Kidney (tissue), 14 donors: ENCODE measurements around the gene ADAM17. TPM values are rescaled to one million over a fixed set of nuclear protein-coding genes. Genes with fewer than 3 reads are reported as not detected.

Source experiments
- DNase-seq, 5 donors: peaks; one replicate each; pipeline ENCODE4 v3.0.0-alpha.2; 2013 to 2020
- FAIRE-seq: peaks from 2 replicates; lab custom pipeline; 2012; peaks lifted over from hg19 to GRCh38; lab: Jason Lieb, UNC
- H3K27ac ChIP-seq, 2 donors: one replicate each; pipeline ENCODE4 v1.7.0; 2013; ENCODE audit warnings: low read depth in 2 of 2, low read length in 2 of 2, inconsistent platforms in 1 of 2
- H3K27me3 ChIP-seq: one replicate; pipeline ENCODE4 v1.7.1; 2013; ENCODE audit warnings: low read length, inconsistent platforms; ENCODE audit not compliant: control insufficient read depth, insufficient read depth
- H3K36me3 ChIP-seq, 3 donors: one replicate each; pipeline versions ENCODE4 v1.7.0 to v1.7.1; 2013; ENCODE audit warnings: low read length in 3 of 3, control low read depth in 1 of 3, inconsistent platforms in 1 of 3; ENCODE audit not compliant: insufficient read depth in 3 of 3, control insufficient read depth in 2 of 3
- H3K4me1 ChIP-seq, 3 donors: one replicate each; pipeline versions ENCODE4 v1.7.0 to v1.7.1; 2013; ENCODE audit warnings: low read length in 3 of 3, inconsistent platforms in 1 of 3, low read depth in 1 of 3; ENCODE audit not compliant: control insufficient read depth in 2 of 3, insufficient read depth in 2 of 3
- H3K4me3 ChIP-seq, 3 donors: one replicate each; pipeline versions ENCODE4 v1.7.0 to v1.8.1; 2013; ENCODE audit warnings: low read length in 3 of 3, control low read depth in 1 of 3, inconsistent platforms in 1 of 3
- H3K9ac ChIP-seq, 3 donors: one replicate each; pipeline versions ENCODE4 v1.7.0 to v1.7.1; 2013; ENCODE audit warnings: low read length in 3 of 3, control low read depth in 1 of 3, inconsistent platforms in 1 of 3
- H3K9me3 ChIP-seq, 3 donors: one replicate each; pipeline versions ENCODE4 v1.7.0 to v1.7.1; 2013; ENCODE audit warnings: low read length in 3 of 3, control low read depth in 1 of 3, inconsistent platforms in 1 of 3; ENCODE audit not compliant: control insufficient read depth in 2 of 3, insufficient read depth in 1 of 3
- intact Hi-C: fragments of 100-400 bp; cut with DNase I; formaldehyde crosslinking; loops from one replicate; pipeline ENCODE4 v1.11.1; 2022
- polyA plus RNA-seq: library from polyadenylated mRNA; stranded (reverse); fragments of 350-450 nt; fragmentation: Illumina TruSeq; extraction: RNeasy Lipid Tissue Mini Kit (QIAGEN cat#74804); gene quantifications from one replicate; pipeline ENCODE4 v1.2.3, GENCODE V29; 2014; ENCODE audit warnings: low read depth, low replicate concordance; ENCODE audit not compliant: insufficient read depth
- total RNA-seq: library from RNA; stranded (reverse); fragmentation: NEBNext Ultra II Directional; extraction: Animal tissue kit (Norgen Biotek cat#: 25700); gene quantifications from one replicate; pipeline ENCODE4 v1.2.1, GENCODE V29; 2021
- TF ChIP-seq, protein P1 (sequence below): IDR thresholded peaks from 3 replicates; pipeline ENCODE4 v1.5.1; 2012; ENCODE audit warnings: mild to moderate bottlenecking, moderate library complexity, borderline replicate concordance; ENCODE audit not compliant: insufficient read depth; ENCODE audit errors: extremely low read depth
- donor health status: control.
- donor health status: control.
- donor health status: control.
- donor health status: control.
- donor health status: control.
- donor health status: DM: yes; HTN: yes; CAD: no.
- donor health status: Normal renal cell carcinoma (clear cell type).

The ADAM17 gene
- total and polyA plus RNA-seq, 2 donors from 2014 or later = 6.5 to 29.9 TPM

DNA sequence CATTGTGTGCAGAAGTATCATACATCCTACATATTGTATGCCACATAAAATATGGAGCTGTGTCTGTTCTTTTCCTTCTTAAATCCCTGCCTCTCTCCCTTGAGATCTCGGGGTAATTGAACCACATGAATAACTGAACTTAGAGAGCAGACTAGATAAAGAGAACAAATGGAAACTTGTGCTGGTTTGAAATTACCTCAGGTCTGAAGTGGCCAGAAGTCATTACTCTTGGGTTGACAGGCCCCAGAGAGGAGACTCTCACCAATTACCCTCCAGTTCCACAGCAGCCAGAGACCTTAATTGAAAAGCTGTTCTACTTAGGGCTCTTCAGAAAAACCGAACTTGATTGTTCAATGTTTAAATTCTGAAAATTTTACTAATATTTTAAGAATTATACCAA is 5.0 kb upstream of the ADAM17 start:
- no peaks in the 10 kb centered on the region for H3K36me3 ChIP-seq
- no peak overlapping the region for H3K4me3 ChIP-seq
- intact Hi-C loops = no loop called here
- FAIRE-seq = no peak
- H3K27me3 ChIP-seq = no peaks in the 10 kb centered on the region
- H3K9ac ChIP-seq = no peak overlapping the region
- TF ChIP-seq, protein P1, sequence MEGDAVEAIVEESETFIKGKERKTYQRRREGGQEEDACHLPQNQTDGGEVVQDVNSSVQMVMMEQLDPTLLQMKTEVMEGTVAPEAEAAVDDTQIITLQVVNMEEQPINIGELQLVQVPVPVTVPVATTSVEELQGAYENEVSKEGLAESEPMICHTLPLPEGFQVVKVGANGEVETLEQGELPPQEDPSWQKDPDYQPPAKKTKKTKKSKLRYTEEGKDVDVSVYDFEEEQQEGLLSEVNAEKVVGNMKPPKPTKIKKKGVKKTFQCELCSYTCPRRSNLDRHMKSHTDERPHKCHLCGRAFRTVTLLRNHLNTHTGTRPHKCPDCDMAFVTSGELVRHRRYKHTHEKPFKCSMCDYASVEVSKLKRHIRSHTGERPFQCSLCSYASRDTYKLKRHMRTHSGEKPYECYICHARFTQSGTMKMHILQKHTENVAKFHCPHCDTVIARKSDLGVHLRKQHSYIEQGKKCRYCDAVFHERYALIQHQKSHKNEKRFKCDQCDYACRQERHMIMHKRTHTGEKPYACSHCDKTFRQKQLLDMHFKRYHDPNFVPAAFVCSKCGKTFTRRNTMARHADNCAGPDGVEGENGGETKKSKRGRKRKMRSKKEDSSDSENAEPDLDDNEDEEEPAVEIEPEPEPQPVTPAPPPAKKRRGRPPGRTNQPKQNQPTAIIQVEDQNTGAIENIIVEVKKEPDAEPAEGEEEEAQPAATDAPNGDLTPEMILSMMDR = no peak
- H3K4me1 ChIP-seq = peaks cover 0 to 3% (median 0%) of the 10 kb centered on the region in 3 donors
- no peak overlapping the region for H3K27ac ChIP-seq
- no peaks in the 10 kb centered on the region for H3K9me3 ChIP-seq
- no peak for DNase-seq

- Histone ChIP-seq H3K36me3 (no peaks in the 10 kb centered on the region), H3K9me3 (no peaks in the 10 kb centered on the region), H3K4me1 (peaks cover 0 to 7% (median 3%) of the 10 kb centered on the region in 3 donors), H3K27ac (no peak overlapping the region), H3K9ac (no peak overlapping the region), H3K4me3 (no peak overlapping the region), H3K27me3 (no peaks in the 10 kb centered on the region)
- intact Hi-C loops = no loop called here
- FAIRE-seq = no peak
- no peak for DNase-seq
- TF ChIP-seq, protein P1 = no peak
Measured at GRCh38 chr2:9558948-9559381, 3.3 kb upstream of the ADAM17 start.

DNA sequence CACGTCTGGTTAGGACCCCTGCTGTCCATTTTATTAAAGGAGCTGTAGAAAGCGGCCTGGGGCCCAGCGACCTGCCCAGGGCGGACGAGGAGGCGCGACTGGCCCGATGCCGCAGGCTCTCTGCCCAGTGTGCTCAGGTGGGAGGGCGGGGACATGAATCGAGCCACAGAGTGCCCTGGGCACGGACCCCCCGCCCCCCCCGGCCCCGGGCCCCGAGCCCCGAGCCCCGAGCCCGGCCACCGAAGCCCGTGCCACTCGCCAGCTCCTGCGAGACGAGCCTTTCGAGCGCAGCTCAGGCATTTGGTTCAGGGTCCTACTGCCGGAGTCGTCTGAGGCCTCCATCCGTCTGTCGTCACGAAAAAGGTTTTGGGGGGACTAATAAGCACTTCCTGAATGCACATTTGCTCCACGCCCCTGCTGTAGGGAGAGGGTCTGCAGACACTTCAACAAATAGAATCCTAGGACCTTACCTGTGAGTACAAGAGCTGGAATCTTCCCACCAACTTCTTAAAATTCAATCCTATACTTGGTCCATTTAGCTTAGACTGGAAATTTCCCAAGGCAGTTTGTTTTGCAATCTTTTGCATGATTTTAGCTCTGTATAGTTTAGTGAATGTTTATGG is 602 bp upstream of the ADAM17 start:
- Histone ChIP-seq H3K9ac (peak overlapping the region; percentile 63 to 93 (median 89)), H3K9me3 (no peaks in the 10 kb centered on the region), H3K27ac (peak overlapping the region; percentile 97 to 99), H3K4me3 (peak overlapping the region; percentile 72 to 94 (median 87)), H3K36me3 (no peaks in the 10 kb centered on the region), H3K27me3 (no peaks in the 10 kb centered on the region), H3K4me1 (peaks cover 0 to 7% (median 7%) of the 10 kb centered on the region in 3 donors)
- DNase-seq (peak in 2 of 5 donors; percentile 67 to 74), FAIRE-seq (no peak)
- TF ChIP-seq, protein P1 = no peak
- intact Hi-C loops = no loop called here
